Endothelial cell of umbilical vein (primary cell): ENCODE data around the gene CDT1. TPM values are rescaled to one million over a fixed set of nuclear protein-coding genes. Genes with fewer than 3 reads are reported as not detected.
A peak's percentile ranks its signal among the peaks of the same experiment; 100 is the strongest.

Experiments
- BruUV-seq: library from RNA; stranded (reverse); fragments of 400-500 nt; replicated peaks from 2 replicates; lab custom pipeline; 2021; lab: Mats Ljungman, UMichigan
- CTCF ChIA-PET: fragments of 300-600, 350-600 bp; sonication (Branson Sonifier 250); formaldehyde crosslinking; loops from one replicate; lab custom pipeline; 2021; ENCODE audit warnings: antibody characterized with exemption, inconsistent platforms; lab: Charles Lee
- POLR2A ChIA-PET: fragments of 300-600, 350-600 bp; sonication (Branson Sonifier 250); formaldehyde crosslinking; loops from one replicate; lab custom pipeline; 2021; ENCODE audit warnings: antibody characterized with exemption, inconsistent platforms; lab: Charles Lee
- DNase-seq: peaks from one replicate; pipeline ENCODE4 v3.0.0-alpha.2; 2011; ENCODE audit warnings: low read depth, low spot score
- FAIRE-seq: peaks from 2 replicates; lab custom pipeline; 2011; peaks lifted over from hg19 to GRCh38; lab: Jason Lieb, UNC
- H2AFZ ChIP-seq: 2 replicates; pipeline ENCODE4 v1.6.0; 2012; ENCODE audit warnings: low read depth, low read length, control low read depth, inconsistent platforms
- H3K27ac ChIP-seq: 2 replicates; pipeline ENCODE4 v1.5.1; 2011; ENCODE audit warnings: low read depth, mild to moderate bottlenecking, control low read depth, low read length, moderate library complexity; ENCODE audit not compliant: insufficient read depth
- H3K27me3 ChIP-seq, 2 experiments: 2 replicates each; pipeline versions ENCODE4 v1.6.0 to v1.6.1; 2011; ENCODE audit warnings: low read length in 2 of 2, mixed read lengths in 1 of 2; ENCODE audit not compliant: control insufficient read depth in 2 of 2, insufficient read depth in 2 of 2
- H3K36me3 ChIP-seq, 2 experiments: 2 replicates in 1 of 2; 3 replicates in 1 of 2; pipeline ENCODE4 v1.5.1; 2011; ENCODE audit warnings: low read length in 2 of 2, mild to moderate bottlenecking in 1 of 2, moderate library complexity in 1 of 2; ENCODE audit not compliant: control insufficient read depth in 2 of 2, insufficient read depth in 2 of 2; ENCODE audit errors: extremely low read depth in 1 of 2
- H3K4me1 ChIP-seq: 3 replicates; pipeline ENCODE4 v1.5.1; 2011; ENCODE audit warnings: mild to moderate bottlenecking, low read length; ENCODE audit not compliant: control insufficient read depth, insufficient read depth; ENCODE audit errors: extremely low read depth
- H3K4me2 ChIP-seq: 2 replicates; pipeline ENCODE4 v1.6.1; 2011; ENCODE audit warnings: low read length, control low read depth, mixed read lengths; ENCODE audit not compliant: insufficient read depth
- H3K4me3 ChIP-seq, 3 experiments: fragments of 200-600 bp in 1 of 3; sonication (generic), shearing (Covaris generic) in 1 of 3; replicated peaks in 1 of 3; 2 replicates each; pipeline ENCODE4 v1.5.1; 2011 to 2016; ENCODE audit warnings: control low read depth in 3 of 3, low read length in 3 of 3, mild to moderate bottlenecking in 2 of 3, inconsistent platforms in 1 of 3, low read depth in 1 of 3, moderate library complexity in 1 of 3; ENCODE audit not compliant: insufficient read depth in 1 of 3
- H3K79me2 ChIP-seq: 2 replicates; pipeline ENCODE4 v1.6.0; 2012; ENCODE audit warnings: low read length, inconsistent platforms; ENCODE audit not compliant: control insufficient read depth, insufficient read depth
- H3K9ac ChIP-seq: replicated peaks from 2 replicates; pipeline ENCODE3; 2011; ENCODE audit warnings: low read length, control low read depth; ENCODE audit not compliant: insufficient read depth; ENCODE audit errors: extremely low read depth
- H3K9me1 ChIP-seq: replicated peaks from 3 replicates; pipeline ENCODE4 v1.6.0; 2011; ENCODE audit warnings: mild to moderate bottlenecking, low read length; ENCODE audit not compliant: control insufficient read depth, insufficient read depth; ENCODE audit errors: extremely low read depth
- H3K9me3 ChIP-seq: replicated peaks from 2 replicates; pipeline ENCODE4 v1.5.1; 2012; ENCODE audit warnings: low read length, inconsistent platforms; ENCODE audit not compliant: control insufficient read depth, insufficient read depth
- H4K20me1 ChIP-seq: replicated peaks from 2 replicates; pipeline ENCODE3; 2011; ENCODE audit warnings: mild to moderate bottlenecking, low read length; ENCODE audit not compliant: control insufficient read depth, insufficient read depth; ENCODE audit errors: extremely low read depth
- EZH2 ChIP-seq: IDR thresholded peaks from 2 replicates; pipeline ENCODE4 v1.6.1; 2012; ENCODE audit warnings: borderline replicate concordance, low read depth, mild to moderate bottlenecking, moderate library complexity, low read length, inconsistent platforms; ENCODE audit not compliant: severe bottlenecking
- FOS ChIP-seq: IDR thresholded peaks from 2 replicates; pipeline ENCODE4 v1.6.1; 2011; ENCODE audit warnings: mild to moderate bottlenecking, low read length, moderate library complexity, borderline replicate concordance; ENCODE audit not compliant: insufficient read depth
- GATA2 ChIP-seq: IDR thresholded peaks from 2 replicates; pipeline ENCODE4 v1.7.0; 2011; ENCODE audit warnings: low read depth, mild to moderate bottlenecking, moderate library complexity, mixed read lengths, low read length; ENCODE audit not compliant: insufficient read length, insufficient read depth
- JUN ChIP-seq: IDR thresholded peaks from 2 replicates; pipeline ENCODE4 v1.6.1; 2011; ENCODE audit warnings: borderline replicate concordance, low read depth; ENCODE audit not compliant: insufficient read length, insufficient read depth
- MYC ChIP-seq: IDR thresholded peaks from one replicate; pipeline ENCODE4 v1.6.1; 2011; ENCODE audit warnings: mild to moderate bottlenecking, low read depth, low read length
- POLR2A ChIP-seq: IDR thresholded peaks from 2 replicates; pipeline ENCODE4 v1.6.1; 2012; ENCODE audit warnings: low read depth, mild to moderate bottlenecking, control low read depth, low read length
- POLR2AphosphoS5 ChIP-seq: IDR thresholded peaks from 2 replicates; pipeline ENCODE4 v1.6.1; 2012; ENCODE audit warnings: low read depth, mild to moderate bottlenecking, control low read depth, low read length, moderate library complexity; ENCODE audit not compliant: insufficient read depth
- dilution Hi-C: fragments of 300-500 bp; cut with MboI; formaldehyde crosslinking; loops from one replicate; pipeline ENCODE4 v1.15.0; 2019; ENCODE audit warnings: low sequenced_read_pairs; ENCODE audit not compliant: extremely low pct_ligation_motif_present
- intact Hi-C: fragments of 100-400 bp; cut with micrococcal nuclease; formaldehyde crosslinking; loops from one replicate; pipeline ENCODE4 v1.10.0; 2022
- polyA plus RNA-seq, 4 experiments: library from polyadenylated mRNA; depleted of rRNA in 3 of 4; stranded (reverse) in 3 of 4; unstranded in 1 of 4; fragments of >200 nt; gene quantifications; 2 replicates each; pipeline versions ENCODE4 v1.2.1 to v1.2.3, GENCODE V29; 2011 to 2012; ENCODE audit warnings: missing spikeins in 1 of 4
- total RNA-seq: library from RNA; stranded (reverse); gene quantifications from 2 replicates; pipeline ENCODE4 v1.2.3, GENCODE V29; 2021
- TF ChIP-seq, protein P1 (sequence below): IDR thresholded peaks from 2 replicates; pipeline ENCODE4 v1.6.1; 2011; ENCODE audit not compliant: insufficient read depth, insufficient read length
- TF ChIP-seq, protein P2 (sequence below), 2 donors: IDR thresholded peaks; 1 replicate in 1 of 2; 2 replicates in 1 of 2; pipeline ENCODE4 v1.5.1; 2011; ENCODE audit warnings: low read length in 2 of 2, mild to moderate bottlenecking in 2 of 2, moderate library complexity in 2 of 2, control low read depth in 1 of 2, inconsistent platforms in 1 of 2, low read depth in 1 of 2; ENCODE audit not compliant: insufficient read depth in 1 of 2; ENCODE audit errors: extremely low read depth in 1 of 2

CDT1 gene
- total and polyA plus RNA-seq, 2 donors (not counting 3 experiments of a cell fraction or from before 2014, with no cell fraction given), result 15.6 to 30.6 TPM

DNA sequence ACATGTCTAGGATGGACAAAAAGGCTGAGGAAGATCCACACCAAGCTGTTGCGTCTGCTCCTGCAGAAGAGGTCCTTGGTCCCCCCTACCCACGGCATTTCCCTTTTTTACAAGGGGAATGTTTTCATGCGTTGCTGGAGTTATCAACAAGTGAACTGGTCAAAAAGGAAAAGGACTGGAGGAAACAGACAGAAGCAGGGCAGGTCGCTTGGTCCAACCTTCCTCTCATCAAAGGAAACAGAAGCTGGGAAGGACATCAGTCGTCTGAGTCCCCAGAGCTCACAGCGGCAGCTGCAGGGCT, 44.7 kb upstream of the CDT1 start:
- no peak overlapping the region for H3K4me3 ChIP-seq
- H3K4me2 ChIP-seq, result no peak overlapping the region
- no peaks in the 10 kb centered on the region for H3K9me1 ChIP-seq
- no peaks in the 10 kb centered on the region for H3K27me3 ChIP-seq
- H3K36me3 ChIP-seq, result peaks cover 0 to 10% of the 10 kb centered on the region in 2 experiments
- no peak overlapping the region for H3K9ac ChIP-seq
- H3K27ac ChIP-seq, result no peak overlapping the region
- H3K9me3 ChIP-seq, result no peaks in the 10 kb centered on the region
- DNase-seq, result no peak
- no peak overlapping the region for H2AFZ ChIP-seq
- intact Hi-C loops (no loop called here), dilution Hi-C loops (no loop called here)
- POLR2A ChIA-PET, result no interaction called here
- no peak for FAIRE-seq
- H3K79me2 ChIP-seq, result peaks cover 92% of the 10 kb centered on the region
- H3K4me1 ChIP-seq, result peaks cover 9% of the 10 kb centered on the region
- no peaks in the 10 kb centered on the region for H4K20me1 ChIP-seq
- CTCF ChIA-PET, result interaction anchor here (0.8 to 3.6 kb wide), 4 partner anchors 21 to 52 kb away, joined by 3 to 15 read pairs (median 7); partner anchors contain the start of genes APRT and PIEZO1
- BruUV-seq, result no TSS peak
- TF ChIP-seq POLR2A (no peak), FOS (no peak), MYC (no peak), POLR2AphosphoS5 (no peak)

- Histone ChIP-seq H3K4me3 (no peak overlapping the region), H3K9me3 (no peaks in the 10 kb centered on the region), H3K4me2 (no peak overlapping the region), H3K4me1 (peaks cover 9% of the 10 kb centered on the region), H3K9me1 (no peaks in the 10 kb centered on the region), H3K36me3 (peaks cover 0 to 12% of the 10 kb centered on the region in 2 experiments), H3K27ac (no peak overlapping the region), H3K9ac (no peak overlapping the region), H3K79me2 (peaks cover 92% of the 10 kb centered on the region), H2AFZ (no peak overlapping the region), H3K27me3 (no peaks in the 10 kb centered on the region), H4K20me1 (no peaks in the 10 kb centered on the region)
- no TSS peak for BruUV-seq
- intact Hi-C loops (no loop called here), dilution Hi-C loops (no loop called here)
- TF ChIP-seq POLR2A (no peak), EZH2 (no peak), GATA2 (no peak), FOS (no peak), JUN (no peak), MYC (no peak), POLR2AphosphoS5 (no peak)
- TF ChIP-seq, protein P1, sequence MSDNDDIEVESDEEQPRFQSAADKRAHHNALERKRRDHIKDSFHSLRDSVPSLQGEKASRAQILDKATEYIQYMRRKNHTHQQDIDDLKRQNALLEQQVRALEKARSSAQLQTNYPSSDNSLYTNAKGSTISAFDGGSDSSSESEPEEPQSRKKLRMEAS, result no peak
- TF ChIP-seq, protein P2, sequence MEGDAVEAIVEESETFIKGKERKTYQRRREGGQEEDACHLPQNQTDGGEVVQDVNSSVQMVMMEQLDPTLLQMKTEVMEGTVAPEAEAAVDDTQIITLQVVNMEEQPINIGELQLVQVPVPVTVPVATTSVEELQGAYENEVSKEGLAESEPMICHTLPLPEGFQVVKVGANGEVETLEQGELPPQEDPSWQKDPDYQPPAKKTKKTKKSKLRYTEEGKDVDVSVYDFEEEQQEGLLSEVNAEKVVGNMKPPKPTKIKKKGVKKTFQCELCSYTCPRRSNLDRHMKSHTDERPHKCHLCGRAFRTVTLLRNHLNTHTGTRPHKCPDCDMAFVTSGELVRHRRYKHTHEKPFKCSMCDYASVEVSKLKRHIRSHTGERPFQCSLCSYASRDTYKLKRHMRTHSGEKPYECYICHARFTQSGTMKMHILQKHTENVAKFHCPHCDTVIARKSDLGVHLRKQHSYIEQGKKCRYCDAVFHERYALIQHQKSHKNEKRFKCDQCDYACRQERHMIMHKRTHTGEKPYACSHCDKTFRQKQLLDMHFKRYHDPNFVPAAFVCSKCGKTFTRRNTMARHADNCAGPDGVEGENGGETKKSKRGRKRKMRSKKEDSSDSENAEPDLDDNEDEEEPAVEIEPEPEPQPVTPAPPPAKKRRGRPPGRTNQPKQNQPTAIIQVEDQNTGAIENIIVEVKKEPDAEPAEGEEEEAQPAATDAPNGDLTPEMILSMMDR (IDR thresholded peaks at IDR 0.05; ENCODE audit: extremely low read depth in 1 of 2, insufficient read depth in 1 of 2, low read depth in 1 of 2, low read length in 2 of 2), result no peak
- peak; percentile 26 for DNase-seq
- ChIA-PET CTCF (interaction anchor here (0.8 to 3.6 kb wide), 5 partner anchors 16 to 52 kb away, joined by 3 to 15 read pairs (median 4); partner anchors contain the start of genes APRT and PIEZO1), POLR2A (no interaction called here)
- FAIRE-seq, result peak; percentile 60
These were observed 44.2 kb upstream of the CDT1 start for GRCh38 chr16:88759245-88759975.
